Tibial artery (tissue), 4 donors: ENCODE results near the gene MAL.

Source experiments
- DNase-seq, 2 donors: peaks; one replicate each; pipeline ENCODE4 v3.0.0-alpha.2; 2019
- H3K27ac ChIP-seq, 2 donors: fragments of 200-600 bp; sonication (generic) in 1 of 2; 1 replicate in 1 of 2; 2 replicates in 1 of 2; pipeline ENCODE4 v1.5.1; 2018 to 2019; ENCODE audit warnings: mild to moderate bottlenecking in 1 of 2
- H3K27me3 ChIP-seq, 2 donors: fragments of 200-600 bp; sonication (generic) in 1 of 2; one replicate each; pipeline versions ENCODE4 v1.5.1 to v1.6.0; 2016 to 2019
- H3K36me3 ChIP-seq, 3 donors: fragments of 200-600 bp; sonication (generic) in 2 of 3; one replicate each; pipeline ENCODE4 v1.5.1; 2016 to 2019; ENCODE audit warnings: mild to moderate bottlenecking in 2 of 3
- H3K4me1 ChIP-seq, 4 donors: fragments of 200-600 bp; sonication (generic) in 2 of 4; 1 replicate in 3 of 4; 2 replicates in 1 of 4; pipeline ENCODE4 v1.5.1; 2016 to 2019
- H3K4me3 ChIP-seq, 2 donors: fragments of 200-600 bp; sonication (generic) in 1 of 2; 1 replicate in 1 of 2; 2 replicates in 1 of 2; pipeline ENCODE4 v1.5.1; 2018 to 2019; ENCODE audit warnings: mild to moderate bottlenecking in 2 of 2
- H3K9me3 ChIP-seq, 3 donors: fragments of 200-600 bp; sonication (generic) in 1 of 3; one replicate each; pipeline ENCODE4 v1.5.1; 2016 to 2019
- intact Hi-C: fragments of 100-400 bp; cut with DNase I; formaldehyde crosslinking; loops from one replicate; pipeline ENCODE4 v1.15.0; 2023; ENCODE audit warnings: low total_unique reads
- TF ChIP-seq, protein P1 (sequence below), 2 experiments: fragments of 200-600 bp in 1 of 2; fragments of 450-650 bp in 1 of 2; IDR thresholded peaks; one replicate each; pipeline ENCODE4 v1.5.1; 2017 to 2019; ENCODE audit warnings: antibody characterized with exemption in 2 of 2, mild to moderate bottlenecking in 1 of 2, moderate library complexity in 1 of 2

MAL gene

GRCh38 chr2:95006588-95006987, 18.9 kb upstream of the MAL start:
- Histone ChIP-seq H3K27ac (no peak overlapping the region), H3K9me3 (no peaks in the 10 kb centered on the region), H3K36me3 (no peaks in the 10 kb centered on the region), H3K27me3 (peaks cover 0 to 13% of the 10 kb centered on the region in 2 donors), H3K4me1 (no peaks in the 10 kb centered on the region), H3K4me3 (no peak overlapping the region)
- TF ChIP-seq, protein P1, sequence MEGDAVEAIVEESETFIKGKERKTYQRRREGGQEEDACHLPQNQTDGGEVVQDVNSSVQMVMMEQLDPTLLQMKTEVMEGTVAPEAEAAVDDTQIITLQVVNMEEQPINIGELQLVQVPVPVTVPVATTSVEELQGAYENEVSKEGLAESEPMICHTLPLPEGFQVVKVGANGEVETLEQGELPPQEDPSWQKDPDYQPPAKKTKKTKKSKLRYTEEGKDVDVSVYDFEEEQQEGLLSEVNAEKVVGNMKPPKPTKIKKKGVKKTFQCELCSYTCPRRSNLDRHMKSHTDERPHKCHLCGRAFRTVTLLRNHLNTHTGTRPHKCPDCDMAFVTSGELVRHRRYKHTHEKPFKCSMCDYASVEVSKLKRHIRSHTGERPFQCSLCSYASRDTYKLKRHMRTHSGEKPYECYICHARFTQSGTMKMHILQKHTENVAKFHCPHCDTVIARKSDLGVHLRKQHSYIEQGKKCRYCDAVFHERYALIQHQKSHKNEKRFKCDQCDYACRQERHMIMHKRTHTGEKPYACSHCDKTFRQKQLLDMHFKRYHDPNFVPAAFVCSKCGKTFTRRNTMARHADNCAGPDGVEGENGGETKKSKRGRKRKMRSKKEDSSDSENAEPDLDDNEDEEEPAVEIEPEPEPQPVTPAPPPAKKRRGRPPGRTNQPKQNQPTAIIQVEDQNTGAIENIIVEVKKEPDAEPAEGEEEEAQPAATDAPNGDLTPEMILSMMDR (IDR thresholded peaks at IDR 0.05), result no peak
- DNase-seq, result no peak
- intact Hi-C loops, result no loop called here

GRCh38 chr2:95007031-95007609, 18.4 kb upstream of the MAL start:
- DNase-seq, result no peak
- intact Hi-C loops, result no loop called here
- TF ChIP-seq, protein P1 (IDR thresholded peaks at IDR 0.05), result no peak
- Histone ChIP-seq H3K4me1 (no peaks in the 10 kb centered on the region), H3K36me3 (no peaks in the 10 kb centered on the region), H3K27ac (no peak overlapping the region), H3K9me3 (no peaks in the 10 kb centered on the region), H3K27me3 (peaks cover 0 to 13% of the 10 kb centered on the region in 2 donors), H3K4me3 (no peak overlapping the region)

- H3K27ac ChIP-seq, result no peak overlapping the region
- no peaks in the 10 kb centered on the region for H3K4me1 ChIP-seq
- peaks cover 0 to 13% of the 10 kb centered on the region in 2 donors for H3K27me3 ChIP-seq
- no peak for DNase-seq
- no peaks in the 10 kb centered on the region for H3K9me3 ChIP-seq
- TF ChIP-seq, protein P1 (IDR thresholded peaks at IDR 0.05), result no peak
- no peak overlapping the region for H3K4me3 ChIP-seq
- intact Hi-C loops, result no loop called here
- no peaks in the 10 kb centered on the region for H3K36me3 ChIP-seq
Observed at GRCh38 chr2:95007822-95008221, 17.7 kb upstream of the MAL start.

DNA sequence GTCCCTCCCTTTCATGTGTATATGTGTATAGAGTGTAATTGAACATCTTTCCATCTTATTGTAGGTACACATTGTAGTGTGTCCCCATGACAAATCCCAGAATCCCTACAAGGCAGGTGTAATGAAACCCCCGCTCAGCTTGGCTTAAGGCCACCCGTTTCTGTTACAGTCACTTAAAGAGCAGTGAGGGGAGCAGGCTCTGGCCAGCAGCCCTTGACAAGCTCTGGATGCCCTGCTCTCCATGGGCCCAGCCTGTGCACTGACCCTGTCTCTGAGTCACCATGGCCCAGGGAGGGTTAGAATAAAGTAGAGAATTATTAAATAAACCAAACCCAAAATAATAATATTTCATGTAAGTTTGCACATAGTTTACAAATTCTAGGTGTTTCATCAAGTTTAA, 17.2 kb upstream of the MAL start:
- TF ChIP-seq, protein P1 (IDR thresholded peaks at IDR 0.05), result no peak
- Histone ChIP-seq H3K36me3 (no peaks in the 10 kb centered on the region), H3K27ac (no peak overlapping the region), H3K4me3 (no peak overlapping the region), H3K27me3 (peaks cover 0 to 13% of the 10 kb centered on the region in 2 donors), H3K9me3 (no peaks in the 10 kb centered on the region), H3K4me1 (no peaks in the 10 kb centered on the region)
- intact Hi-C loops, result no loop called here
- no peak for DNase-seq

DNA sequence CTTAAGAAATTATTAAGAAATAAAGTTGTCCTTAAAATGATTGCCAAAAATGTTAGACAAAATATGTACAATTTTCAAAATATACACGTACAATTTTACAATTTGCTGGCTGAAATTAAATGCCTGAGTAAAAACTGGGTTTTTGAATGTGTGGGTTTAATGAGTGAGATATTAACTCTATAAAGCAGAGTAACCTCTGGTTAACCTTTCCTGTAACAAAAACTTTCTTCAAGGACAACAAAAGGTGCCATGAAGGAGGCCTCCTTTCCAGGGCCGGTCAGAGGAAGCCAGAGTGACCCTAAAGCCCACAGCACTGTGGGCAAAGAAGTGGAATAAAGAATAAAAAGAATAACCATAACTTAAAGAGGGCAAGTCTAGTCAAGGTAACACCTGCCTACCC, 16.5 kb upstream of the MAL start:
- TF ChIP-seq, protein P1 (IDR thresholded peaks at IDR 0.05), result no peak
- Histone ChIP-seq H3K9me3 (no peaks in the 10 kb centered on the region), H3K4me1 (no peaks in the 10 kb centered on the region), H3K27me3 (peaks cover 0 to 13% of the 10 kb centered on the region in 2 donors), H3K36me3 (no peaks in the 10 kb centered on the region), H3K27ac (no peak overlapping the region), H3K4me3 (no peak overlapping the region)
- intact Hi-C loops, result no loop called here
- no peak for DNase-seq

DNA sequence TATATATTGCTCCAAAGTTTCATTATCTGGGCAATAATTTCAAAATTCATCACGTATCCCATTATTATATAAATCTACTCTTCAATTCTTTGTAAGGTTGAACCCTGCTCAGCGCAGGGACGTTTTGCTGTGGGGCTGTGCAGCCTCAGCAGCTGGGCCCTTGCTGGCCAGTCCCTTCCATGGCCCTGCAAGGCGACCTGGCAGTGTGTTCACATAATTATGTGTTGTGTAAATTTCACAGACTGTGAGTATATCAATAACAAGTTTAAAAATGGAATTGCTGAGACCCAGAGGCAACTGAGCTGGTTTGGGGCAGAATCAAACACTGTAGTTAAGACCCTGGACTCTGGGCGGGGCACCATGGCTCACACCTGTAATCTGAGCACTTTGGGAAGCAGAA, 16.1 kb upstream of the MAL start:
- Histone ChIP-seq H3K36me3 (no peaks in the 10 kb centered on the region), H3K27me3 (peaks cover 0 to 13% of the 10 kb centered on the region in 2 donors), H3K9me3 (no peaks in the 10 kb centered on the region), H3K27ac (no peak overlapping the region), H3K4me3 (no peak overlapping the region), H3K4me1 (no peaks in the 10 kb centered on the region)
- no peak for DNase-seq
- TF ChIP-seq, protein P1 (IDR thresholded peaks at IDR 0.05), result no peak
- intact Hi-C loops, result no loop called here
